SU-DHL-6 (cell line): ENCODE data around the gene SNCB.

ENCODE experiments used
- CTCF ChIP-seq: fragments of 200-600 bp; sonication (generic); IDR thresholded peaks from one replicate; pipeline ENCODE4 v1.5.1; 2017; ENCODE audit warnings: antibody characterized with exemption, mild to moderate bottlenecking, low read length, moderate library complexity; ENCODE audit not compliant: insufficient read depth, poor library complexity, severe bottlenecking
- EZH2phosphoT487 ChIP-seq: fragments of 200-600 bp; sonication (generic), shearing (Covaris generic); conservative IDR thresholded peaks from 2 replicates; pipeline ENCODE4 v1.6.1; 2018; ENCODE audit warnings: mild to moderate bottlenecking, antibody characterized with exemption, low read length, moderate library complexity, mixed read lengths

DNA sequence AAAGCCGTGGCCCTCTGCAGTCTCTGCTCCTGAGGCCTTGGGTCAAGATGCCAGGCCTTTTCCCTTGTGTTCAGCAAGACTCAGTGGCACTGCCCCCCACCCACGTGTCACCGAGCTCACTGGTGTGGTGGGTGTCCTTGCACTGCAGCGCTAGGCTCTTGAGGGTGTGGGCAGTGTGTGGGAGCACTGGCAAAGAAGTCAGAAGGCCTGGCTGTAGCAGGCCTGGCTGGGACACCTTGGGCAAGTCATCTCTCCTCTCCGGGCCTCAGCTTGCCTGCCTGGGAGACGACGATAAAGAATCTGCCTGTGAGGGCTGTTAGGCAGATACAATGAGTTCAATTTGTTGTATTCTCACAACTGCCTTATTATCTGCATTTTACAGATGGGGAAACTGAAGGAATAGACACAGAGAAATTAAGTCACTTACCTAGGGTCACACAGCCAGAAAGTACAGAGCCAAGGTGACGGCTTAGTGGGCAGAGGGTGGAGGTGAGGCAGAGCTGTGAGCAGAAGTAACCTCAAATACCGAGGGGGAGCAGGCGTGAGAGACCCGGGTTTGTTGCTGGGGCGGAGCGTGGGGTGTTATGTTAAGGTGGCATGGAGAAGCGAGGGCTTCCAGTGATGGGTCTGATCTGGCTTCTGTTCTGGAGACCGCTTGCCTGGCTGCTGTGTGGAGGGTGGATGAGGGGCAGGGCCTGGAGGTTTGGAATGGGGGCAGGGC lies 18.3 kb upstream of the SNCB start:
- TF ChIP-seq CTCF (no peak), EZH2phosphoT487 (no peak)
